Liver (tissue), 9 donors: ENCODE results near the gene LCE3E. TPM values are rescaled to one million over a fixed set of nuclear protein-coding genes. Genes with fewer than 3 reads are reported as not detected.

Experiments used
- DNase-seq: peaks from one replicate; pipeline ENCODE4 v3.0.0-alpha.2; 2017; ENCODE audit warnings: low spot score
- H3K27ac ChIP-seq, 2 donors: one replicate each; pipeline ENCODE4 v1.7.0; 2013; ENCODE audit warnings: inconsistent platforms in 2 of 2, low read length in 2 of 2, control low read depth in 1 of 2, low read depth in 1 of 2, mild to moderate bottlenecking in 1 of 2
- H3K27me3 ChIP-seq, 4 donors: one replicate each; pipeline versions ENCODE4 v1.6.1 to v1.7.0; 2013; ENCODE audit warnings: low read length in 3 of 4, inconsistent platforms in 1 of 4, mild to moderate bottlenecking in 1 of 4, moderate library complexity in 1 of 4; ENCODE audit not compliant: control insufficient read depth in 4 of 4, insufficient read depth in 4 of 4
- H3K36me3 ChIP-seq, 4 donors: one replicate each; pipeline versions ENCODE4 v1.6.1 to v1.7.0; 2013; ENCODE audit warnings: low read length in 3 of 4, mild to moderate bottlenecking in 3 of 4, low read depth in 1 of 4, moderate library complexity in 1 of 4; ENCODE audit not compliant: control insufficient read depth in 4 of 4, insufficient read depth in 3 of 4
- H3K4me1 ChIP-seq, 4 donors: one replicate each; pipeline versions ENCODE4 v1.6.1 to v1.7.0; 2013; ENCODE audit warnings: low read length in 3 of 4, mild to moderate bottlenecking in 3 of 4, moderate library complexity in 1 of 4; ENCODE audit not compliant: control insufficient read depth in 4 of 4, insufficient read depth in 4 of 4
- H3K4me3 ChIP-seq, 3 donors: one replicate each; pipeline versions ENCODE4 v1.6.1 to v1.7.0; 2013; ENCODE audit warnings: low read length in 3 of 3, control low read depth in 1 of 3, low read depth in 1 of 3, mild to moderate bottlenecking in 1 of 3
- H3K9ac ChIP-seq, 2 donors: one replicate each; pipeline ENCODE4 v1.7.0; 2013; ENCODE audit warnings: low read length in 2 of 2, mild to moderate bottlenecking in 2 of 2, moderate library complexity in 2 of 2, control low read depth in 1 of 2, low read depth in 1 of 2
- H3K9me3 ChIP-seq, 4 donors: one replicate each; pipeline versions ENCODE4 v1.6.1 to v1.7.0; 2013; ENCODE audit warnings: low read length in 3 of 4; ENCODE audit not compliant: control insufficient read depth in 4 of 4
- EGR1 ChIP-seq, 2 donors: IDR thresholded peaks; 2 replicates each; pipeline ENCODE4 v1.6.1; 2016 to 2018; ENCODE audit warnings: antibody characterized with exemption in 2 of 2, low read depth in 2 of 2
- FOXA1 ChIP-seq: IDR thresholded peaks from 2 replicates; pipeline ENCODE4 v1.6.1; 2016; ENCODE audit warnings: antibody characterized with exemption
- FOXA2 ChIP-seq: IDR thresholded peaks from 2 replicates; pipeline ENCODE4 v1.6.1; 2016; ENCODE audit warnings: antibody characterized with exemption
- GABPA ChIP-seq, 2 donors: IDR thresholded peaks in 1 of 2; conservative IDR thresholded peaks in 1 of 2; 2 replicates each; pipeline ENCODE4 v1.6.1; 2016; ENCODE audit warnings: antibody characterized with exemption in 2 of 2, mild to moderate bottlenecking in 1 of 2, moderate library complexity in 1 of 2
- HNF4A ChIP-seq, 2 donors: conservative IDR thresholded peaks; 2 replicates each; pipeline ENCODE4 v1.6.1; 2016; ENCODE audit warnings: antibody characterized with exemption in 2 of 2, mild to moderate bottlenecking in 2 of 2
- HNF4G ChIP-seq: IDR thresholded peaks from 2 replicates; pipeline ENCODE4 v1.6.1; 2016; ENCODE audit warnings: antibody characterized with exemption
- JUND ChIP-seq, 2 donors: IDR thresholded peaks; 2 replicates each; pipeline ENCODE4 v1.6.1; 2016; ENCODE audit warnings: antibody characterized with exemption in 2 of 2
- NR2F2 ChIP-seq: IDR thresholded peaks from 2 replicates; pipeline ENCODE4 v1.6.1; 2016; ENCODE audit warnings: antibody characterized with exemption
- RAD21 ChIP-seq, 2 donors: IDR thresholded peaks; 2 replicates each; pipeline ENCODE4 v1.6.1; 2016; ENCODE audit warnings: antibody characterized with exemption in 2 of 2, mild to moderate bottlenecking in 2 of 2
- RXRA ChIP-seq, 2 donors: IDR thresholded peaks; 2 replicates each; pipeline ENCODE4 v1.6.1; 2017 to 2018; ENCODE audit warnings: antibody characterized with exemption in 2 of 2, mild to moderate bottlenecking in 1 of 2
- SP1 ChIP-seq: IDR thresholded peaks from 2 replicates; pipeline ENCODE4 v1.6.1; 2018; ENCODE audit warnings: antibody characterized with exemption, mild to moderate bottlenecking
- TAF1 ChIP-seq: conservative IDR thresholded peaks from 2 replicates; pipeline ENCODE4 v1.6.1; 2016; ENCODE audit warnings: antibody characterized with exemption, mild to moderate bottlenecking
- YY1 ChIP-seq: IDR thresholded peaks from 2 replicates; pipeline ENCODE4 v1.6.1; 2016; ENCODE audit warnings: antibody characterized with exemption, mild to moderate bottlenecking
- WGBS: extraction: QIAGEN DNeasy Blood & Tissue Kit; methylation state at CpG from one replicate; pipeline ENCODE4 v1.1.7; 2013; 5-methylcytosine and 5-hydroxymethylcytosine counted together
- polyA plus RNA-seq, 2 donors: library from polyadenylated mRNA; stranded (reverse) in 1 of 2; unstranded in 1 of 2; fragments of 200-250 nt in 1 of 2; fragments of >200 nt in 1 of 2; fragmentation: Nextera tagmentation in 1 of 2; extraction: Ambion mirVana in 1 of 2; gene quantifications; one replicate each; pipeline versions ENCODE4 v1.2.1 to v1.2.3, GENCODE V29; 2013 to 2015
- total RNA-seq, 2 donors: library from RNA; depleted of rRNA; stranded (reverse); fragments of >200 nt; gene quantifications; one replicate each; pipeline ENCODE4 v1.2.3, GENCODE V29; 2014
- TF ChIP-seq, protein P1 (sequence below): IDR thresholded peaks from 2 replicates; pipeline ENCODE4 v1.6.1; 2016; ENCODE audit warnings: antibody characterized with exemption
- TF ChIP-seq, protein P2 (sequence below): IDR thresholded peaks from 2 replicates; pipeline ENCODE4 v1.6.1; 2016; ENCODE audit warnings: antibody characterized with exemption
- TF ChIP-seq, protein P3 (sequence below): IDR thresholded peaks from 2 replicates; pipeline ENCODE4 v1.6.1; 2016; ENCODE audit warnings: antibody characterized with exemption, mild to moderate bottlenecking
- TF ChIP-seq, protein P4 (sequence below): IDR thresholded peaks from 2 replicates; pipeline ENCODE4 v1.6.1; 2016; ENCODE audit warnings: antibody characterized with exemption
- TF ChIP-seq, protein P5 (sequence below): fragments of 150-350 bp; IDR thresholded peaks from 2 replicates; pipeline ENCODE4 v1.5.1; 2017; ENCODE audit warnings: improper control_type of control experiment, low read depth, low read length; ENCODE audit not compliant: missing input control
- donor health status: healthy.
- donor health status: healthy.
- donor health status: healthy.
- donor health status: healthy.
- donor health status: healthy.

The LCE3E gene
- total and polyA plus RNA-seq, 4 donors = not detected

DNA sequence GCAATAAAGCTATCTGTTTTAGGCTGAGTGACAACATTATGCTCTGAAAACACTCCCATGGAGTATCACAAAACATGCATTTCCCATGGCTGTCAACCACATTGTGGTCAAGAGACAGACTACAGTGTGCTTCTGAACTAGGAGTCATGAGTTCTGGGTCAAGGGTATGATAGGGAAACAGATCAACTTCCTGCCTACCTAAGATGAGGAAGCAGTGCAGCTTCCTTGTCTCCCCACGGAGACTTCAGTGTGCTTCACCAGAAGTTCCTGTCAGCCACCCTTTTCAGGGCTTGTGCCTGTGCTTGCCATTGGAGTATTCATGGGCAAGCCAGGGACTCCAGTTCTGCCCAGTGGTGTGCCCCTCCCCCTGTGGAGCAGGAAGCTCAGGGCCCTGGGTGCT lies 19.9 kb downstream of the LCE3E start:
- WGBS = 44% methylated on average over 1 of the region's 1 CpG
- Histone ChIP-seq H3K9ac (no peak overlapping the region), H3K27ac (no peak overlapping the region), H3K4me3 (no peak overlapping the region), H3K9me3 (no peaks in the 10 kb centered on the region), H3K36me3 (no peaks in the 10 kb centered on the region), H3K27me3 (no peaks in the 10 kb centered on the region), H3K4me1 (no peaks in the 10 kb centered on the region)
- no peak for DNase-seq
- no peak for TF ChIP-seq EGR1 (IDR thresholded peaks at IDR 0.05; ENCODE audit: low read depth in 2 of 2)
- TF ChIP-seq, protein P1, sequence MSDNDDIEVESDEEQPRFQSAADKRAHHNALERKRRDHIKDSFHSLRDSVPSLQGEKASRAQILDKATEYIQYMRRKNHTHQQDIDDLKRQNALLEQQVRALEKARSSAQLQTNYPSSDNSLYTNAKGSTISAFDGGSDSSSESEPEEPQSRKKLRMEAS = no peak
- no peak for TF ChIP-seq RXRA (IDR thresholded peaks at IDR 0.05)
- no peak for TF ChIP-seq NR2F2
- TF ChIP-seq FOXA1 = no peak
- no peak for TF ChIP-seq TAF1
- TF ChIP-seq, protein P2, sequence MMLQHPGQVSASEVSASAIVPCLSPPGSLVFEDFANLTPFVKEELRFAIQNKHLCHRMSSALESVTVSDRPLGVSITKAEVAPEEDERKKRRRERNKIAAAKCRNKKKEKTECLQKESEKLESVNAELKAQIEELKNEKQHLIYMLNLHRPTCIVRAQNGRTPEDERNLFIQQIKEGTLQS = no peak
- no peak for TF ChIP-seq RAD21 (IDR thresholded peaks at IDR 0.05)
- TF ChIP-seq HNF4A (conservative IDR thresholded peaks at IDR 0.05) = no peak
- TF ChIP-seq FOXA2 = no peak
- TF ChIP-seq, protein P3, sequence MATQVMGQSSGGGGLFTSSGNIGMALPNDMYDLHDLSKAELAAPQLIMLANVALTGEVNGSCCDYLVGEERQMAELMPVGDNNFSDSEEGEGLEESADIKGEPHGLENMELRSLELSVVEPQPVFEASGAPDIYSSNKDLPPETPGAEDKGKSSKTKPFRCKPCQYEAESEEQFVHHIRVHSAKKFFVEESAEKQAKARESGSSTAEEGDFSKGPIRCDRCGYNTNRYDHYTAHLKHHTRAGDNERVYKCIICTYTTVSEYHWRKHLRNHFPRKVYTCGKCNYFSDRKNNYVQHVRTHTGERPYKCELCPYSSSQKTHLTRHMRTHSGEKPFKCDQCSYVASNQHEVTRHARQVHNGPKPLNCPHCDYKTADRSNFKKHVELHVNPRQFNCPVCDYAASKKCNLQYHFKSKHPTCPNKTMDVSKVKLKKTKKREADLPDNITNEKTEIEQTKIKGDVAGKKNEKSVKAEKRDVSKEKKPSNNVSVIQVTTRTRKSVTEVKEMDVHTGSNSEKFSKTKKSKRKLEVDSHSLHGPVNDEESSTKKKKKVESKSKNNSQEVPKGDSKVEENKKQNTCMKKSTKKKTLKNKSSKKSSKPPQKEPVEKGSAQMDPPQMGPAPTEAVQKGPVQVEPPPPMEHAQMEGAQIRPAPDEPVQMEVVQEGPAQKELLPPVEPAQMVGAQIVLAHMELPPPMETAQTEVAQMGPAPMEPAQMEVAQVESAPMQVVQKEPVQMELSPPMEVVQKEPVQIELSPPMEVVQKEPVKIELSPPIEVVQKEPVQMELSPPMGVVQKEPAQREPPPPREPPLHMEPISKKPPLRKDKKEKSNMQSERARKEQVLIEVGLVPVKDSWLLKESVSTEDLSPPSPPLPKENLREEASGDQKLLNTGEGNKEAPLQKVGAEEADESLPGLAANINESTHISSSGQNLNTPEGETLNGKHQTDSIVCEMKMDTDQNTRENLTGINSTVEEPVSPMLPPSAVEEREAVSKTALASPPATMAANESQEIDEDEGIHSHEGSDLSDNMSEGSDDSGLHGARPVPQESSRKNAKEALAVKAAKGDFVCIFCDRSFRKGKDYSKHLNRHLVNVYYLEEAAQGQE = no peak
- no peak for TF ChIP-seq GABPA (IDR thresholded peaks at IDR 0.05 in 1 of 2, conservative IDR thresholded peaks at IDR 0.05 in 1 of 2)
- TF ChIP-seq, protein P4, sequence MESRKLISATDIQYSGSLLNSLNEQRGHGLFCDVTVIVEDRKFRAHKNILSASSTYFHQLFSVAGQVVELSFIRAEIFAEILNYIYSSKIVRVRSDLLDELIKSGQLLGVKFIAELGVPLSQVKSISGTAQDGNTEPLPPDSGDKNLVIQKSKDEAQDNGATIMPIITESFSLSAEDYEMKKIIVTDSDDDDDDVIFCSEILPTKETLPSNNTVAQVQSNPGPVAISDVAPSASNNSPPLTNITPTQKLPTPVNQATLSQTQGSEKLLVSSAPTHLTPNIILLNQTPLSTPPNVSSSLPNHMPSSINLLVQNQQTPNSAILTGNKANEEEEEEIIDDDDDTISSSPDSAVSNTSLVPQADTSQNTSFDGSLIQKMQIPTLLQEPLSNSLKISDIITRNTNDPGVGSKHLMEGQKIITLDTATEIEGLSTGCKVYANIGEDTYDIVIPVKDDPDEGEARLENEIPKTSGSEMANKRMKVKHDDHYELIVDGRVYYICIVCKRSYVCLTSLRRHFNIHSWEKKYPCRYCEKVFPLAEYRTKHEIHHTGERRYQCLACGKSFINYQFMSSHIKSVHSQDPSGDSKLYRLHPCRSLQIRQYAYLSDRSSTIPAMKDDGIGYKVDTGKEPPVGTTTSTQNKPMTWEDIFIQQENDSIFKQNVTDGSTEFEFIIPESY = no peak
- no peak for TF ChIP-seq JUND (IDR thresholded peaks at IDR 0.05)
- TF ChIP-seq, protein P5, sequence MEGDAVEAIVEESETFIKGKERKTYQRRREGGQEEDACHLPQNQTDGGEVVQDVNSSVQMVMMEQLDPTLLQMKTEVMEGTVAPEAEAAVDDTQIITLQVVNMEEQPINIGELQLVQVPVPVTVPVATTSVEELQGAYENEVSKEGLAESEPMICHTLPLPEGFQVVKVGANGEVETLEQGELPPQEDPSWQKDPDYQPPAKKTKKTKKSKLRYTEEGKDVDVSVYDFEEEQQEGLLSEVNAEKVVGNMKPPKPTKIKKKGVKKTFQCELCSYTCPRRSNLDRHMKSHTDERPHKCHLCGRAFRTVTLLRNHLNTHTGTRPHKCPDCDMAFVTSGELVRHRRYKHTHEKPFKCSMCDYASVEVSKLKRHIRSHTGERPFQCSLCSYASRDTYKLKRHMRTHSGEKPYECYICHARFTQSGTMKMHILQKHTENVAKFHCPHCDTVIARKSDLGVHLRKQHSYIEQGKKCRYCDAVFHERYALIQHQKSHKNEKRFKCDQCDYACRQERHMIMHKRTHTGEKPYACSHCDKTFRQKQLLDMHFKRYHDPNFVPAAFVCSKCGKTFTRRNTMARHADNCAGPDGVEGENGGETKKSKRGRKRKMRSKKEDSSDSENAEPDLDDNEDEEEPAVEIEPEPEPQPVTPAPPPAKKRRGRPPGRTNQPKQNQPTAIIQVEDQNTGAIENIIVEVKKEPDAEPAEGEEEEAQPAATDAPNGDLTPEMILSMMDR = no peak
- no peak for TF ChIP-seq HNF4G
- TF ChIP-seq SP1 = no peak
- no peak for TF ChIP-seq YY1

DNA sequence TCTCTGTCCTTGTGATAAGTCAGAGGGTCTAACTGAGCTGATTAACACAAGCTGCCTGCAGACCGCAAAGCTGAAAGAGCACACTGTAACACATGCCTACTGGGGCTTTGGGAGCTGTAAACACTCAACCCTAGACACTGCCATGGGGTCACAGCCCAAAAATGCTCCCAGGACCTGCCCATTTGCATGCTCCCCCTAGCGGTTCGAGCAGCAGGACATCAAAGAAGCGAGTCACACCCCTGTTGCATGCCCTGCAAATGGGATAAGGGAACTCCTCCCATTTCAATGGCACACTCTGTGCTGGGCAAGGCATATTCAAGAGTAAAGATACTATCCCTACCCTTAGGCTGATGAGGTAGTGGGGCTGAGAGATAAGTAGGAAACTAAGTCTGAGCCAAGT lies 22.8 kb downstream of the LCE3E start:
- no peak overlapping the region for H3K27ac ChIP-seq
- H3K36me3 ChIP-seq = no peaks in the 10 kb centered on the region
- WGBS = 43% methylated on average over 4 of the region's 4 CpGs
- no peak overlapping the region for H3K4me3 ChIP-seq
- no peaks in the 10 kb centered on the region for H3K27me3 ChIP-seq
- H3K9ac ChIP-seq = no peak overlapping the region
- no peaks in the 10 kb centered on the region for H3K9me3 ChIP-seq
- no peak for DNase-seq
- H3K4me1 ChIP-seq = no peaks in the 10 kb centered on the region
- no peak for TF ChIP-seq GABPA (IDR thresholded peaks at IDR 0.05 in 1 of 2, conservative IDR thresholded peaks at IDR 0.05 in 1 of 2)
- TF ChIP-seq, protein P4 = no peak
- TF ChIP-seq, protein P5 = no peak
- no peak for TF ChIP-seq RAD21 (IDR thresholded peaks at IDR 0.05)
